Heart left ventricle (tissue), 13 donors: Measurements from ENCODE around the gene RNPEPL1.

Experiments
- CTCF ChIP-seq, 12 donors: fragments of 200-600 bp; sonication (generic) in 4 of 12; IDR thresholded peaks; one replicate each; pipeline versions ENCODE4 v1.5.0 to v1.8.0; 2018 to 2022; ENCODE audit warnings: antibody characterized with exemption in 12 of 12, mild to moderate bottlenecking in 5 of 12
- POLR2A ChIP-seq, 2 donors: fragments of 450-650 bp; IDR thresholded peaks; one replicate each; pipeline ENCODE4 v1.6.1; 2017; ENCODE audit warnings: antibody characterized with exemption in 2 of 2, mild to moderate bottlenecking in 2 of 2, moderate library complexity in 2 of 2
- donor health status: ischemic (EF 13 %, LVEDD 7.1; RV severe dilation, severe dysfunction).
- donor health status: DM: no; HTN: yes; CAD: no.
- donor health status: DM: no; HTN: no; CAD: no.
- donor health status: ischemic (EF 25% LVEDD 6.9; RV normal size, moderate dysfunction).
- donor health status: ischemic (EF 25% LVEDD 5.7; RV mildly dilated, moderate dysfunction).
- donor health status: ischemic (EF 35%, LVEDD 5.7; RV mildly dilated, moderate dysfunction).
- donor health status: nonischemic (EF 11% LVEDD 7.7; RV severe dilation, severe dysfunction).
- donor health status: DM: yes; HTN: yes; CAD: no.
- donor health status: PGD.
- donor health status: ischemic (EF 29% LVEDD 5.4; RV normal size, mild dysfunction).
- donor health status: nonischemic (EF 23%, LVEDD 6.1; RV moderate dilation, normal function).

DNA sequence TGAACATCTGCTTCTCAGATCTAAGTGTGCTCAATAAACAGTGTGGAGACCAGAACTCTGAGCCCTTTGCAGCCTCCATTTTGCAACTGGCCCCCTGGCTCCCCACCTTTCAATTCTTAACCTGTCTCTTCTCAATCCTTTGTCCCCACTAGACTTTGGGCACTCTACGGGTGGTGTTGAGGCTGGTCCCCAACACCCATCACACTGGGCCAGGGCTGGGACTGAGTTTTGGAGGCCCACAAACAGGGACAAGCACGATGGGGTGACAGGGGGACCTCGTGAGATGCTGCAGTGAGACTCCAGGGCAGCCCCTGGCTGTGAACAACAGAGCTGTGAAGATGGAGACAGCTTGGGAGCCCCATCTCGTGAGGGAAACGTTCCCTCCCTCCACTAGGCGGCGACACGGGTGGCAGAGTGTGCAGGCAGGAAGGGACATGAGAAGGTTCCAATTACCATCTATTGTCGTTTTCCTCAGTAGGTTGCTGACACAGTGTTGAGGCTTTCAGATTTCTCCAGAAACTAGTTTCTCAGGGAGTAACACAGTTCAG, 11.7 kb upstream of the RNPEPL1 start:
- TF ChIP-seq CTCF (IDR thresholded peaks at IDR 0.05) (peak in 7 of 12 donors; percentile 8 to 38 (median 25)), POLR2A (IDR thresholded peaks at IDR 0.05) (no peak)
